ENCODE data around the gene INS.

Gene INS

GRCh38 chr11:2160736-2161259 lies at the start of gene INS:
Gene INS, minus strand, starts transcription at chr11:2161209. Its CDS starts 238 bp downstream, at chr11:2160971.
- no peak for DNase-seq (ENCODE audit: low spot score)

DNA sequence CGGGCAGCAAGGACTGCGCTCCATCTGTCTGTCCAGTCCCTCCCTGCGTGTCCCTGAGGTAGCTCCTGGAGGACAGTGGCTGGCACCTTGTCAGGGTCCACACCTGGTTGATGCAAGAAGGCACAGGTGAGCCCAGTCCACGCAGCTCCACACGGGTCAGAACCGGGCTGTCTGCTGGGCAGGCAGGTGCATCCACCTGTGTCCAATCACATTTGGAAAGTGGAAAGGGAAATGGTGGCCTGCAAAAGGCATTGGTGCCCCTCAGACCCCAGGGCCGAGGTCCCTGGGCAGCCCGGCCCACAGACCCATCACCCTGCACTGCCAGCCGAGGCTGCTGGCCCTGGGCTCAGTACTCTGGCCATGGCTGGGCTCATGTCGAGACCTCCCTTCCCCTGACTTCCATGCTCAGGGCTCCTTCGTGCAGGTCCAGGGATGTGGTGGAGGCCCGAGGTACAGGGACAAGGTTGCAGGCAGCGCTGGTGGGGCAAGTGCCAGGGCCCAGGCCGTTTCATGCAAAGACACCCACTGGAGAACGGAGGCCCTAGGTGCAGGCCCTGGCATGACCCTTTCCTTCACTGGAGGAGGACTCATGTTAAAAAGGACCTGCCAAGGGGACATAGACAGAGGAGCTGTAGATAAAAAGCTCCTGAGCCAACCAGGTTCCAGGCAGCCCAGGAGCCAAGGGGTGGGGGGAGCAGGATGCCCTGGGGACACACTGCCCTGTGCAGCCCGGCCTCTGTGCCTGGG lies 49.5 kb upstream of the INS start:
- no peak for DNase-seq (ENCODE audit: low spot score)

DNA sequence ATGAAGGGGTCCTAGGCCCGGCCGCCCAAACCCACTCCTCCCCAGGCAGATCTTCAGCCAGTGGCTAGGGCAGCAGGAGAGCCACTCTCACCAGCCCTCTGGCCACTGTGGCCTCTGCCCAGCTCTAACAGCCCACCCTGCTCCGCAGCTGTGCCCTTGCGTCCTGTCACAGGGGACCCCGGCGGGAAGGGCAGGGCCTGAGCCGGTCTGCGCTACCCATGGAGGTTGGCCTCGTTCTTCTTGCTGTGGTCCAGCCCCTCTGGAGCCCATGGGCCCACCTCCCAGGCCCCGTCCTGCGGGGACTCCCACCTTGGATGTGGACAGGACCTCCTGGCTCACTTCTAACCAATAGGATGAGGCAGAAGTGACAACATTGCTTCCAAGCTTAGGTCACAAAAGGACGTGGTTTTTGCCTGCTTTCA lies 48.9 kb upstream of the INS start:
- no peak for DNase-seq (ENCODE audit: low spot score)

GRCh38 chr11:2209370-2209801 lies 48.4 kb upstream of the INS start:
- no peak for DNase-seq (ENCODE audit: low spot score)

DNA sequence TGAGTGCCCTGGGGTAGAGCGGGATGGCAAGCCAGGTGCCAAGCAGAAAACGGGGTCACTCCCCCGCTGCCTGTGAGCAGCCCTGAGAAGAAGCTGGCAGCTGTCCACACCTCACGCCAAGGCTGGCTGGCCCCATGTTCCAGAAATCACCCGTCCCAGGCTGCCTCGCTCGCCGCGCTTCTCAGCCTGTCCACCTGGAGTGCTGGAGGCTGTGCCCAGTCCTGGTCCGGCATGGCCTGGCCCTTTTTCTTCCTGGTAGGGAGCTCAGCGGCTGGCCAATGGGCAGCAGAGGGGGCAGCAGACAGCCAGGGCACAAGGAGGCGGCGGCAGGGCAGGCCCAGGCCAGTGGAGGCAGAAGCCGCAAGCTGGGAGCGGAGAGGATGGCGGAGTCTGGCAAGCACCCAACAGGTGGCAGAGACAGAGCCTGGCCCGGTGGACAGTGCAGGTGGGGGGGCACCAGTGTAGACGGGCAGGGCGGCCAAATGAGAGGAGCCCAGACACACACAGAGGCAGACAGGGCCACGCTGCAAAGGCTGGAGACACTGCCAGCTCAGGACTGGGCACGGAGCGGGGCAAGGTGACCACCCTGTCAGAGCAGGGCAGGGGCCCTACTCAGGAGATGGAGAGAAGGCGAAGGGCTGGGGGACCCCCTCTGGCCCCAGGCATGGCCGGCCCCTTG lies 47.8 kb upstream of the INS start:
- peak; percentile 54 for DNase-seq (ENCODE audit: low spot score)

- DNase-seq (ENCODE audit: low spot score) = no peak
Measured at GRCh38 chr11:2207773-2208621, 47.0 kb upstream of the INS start.

DNA sequence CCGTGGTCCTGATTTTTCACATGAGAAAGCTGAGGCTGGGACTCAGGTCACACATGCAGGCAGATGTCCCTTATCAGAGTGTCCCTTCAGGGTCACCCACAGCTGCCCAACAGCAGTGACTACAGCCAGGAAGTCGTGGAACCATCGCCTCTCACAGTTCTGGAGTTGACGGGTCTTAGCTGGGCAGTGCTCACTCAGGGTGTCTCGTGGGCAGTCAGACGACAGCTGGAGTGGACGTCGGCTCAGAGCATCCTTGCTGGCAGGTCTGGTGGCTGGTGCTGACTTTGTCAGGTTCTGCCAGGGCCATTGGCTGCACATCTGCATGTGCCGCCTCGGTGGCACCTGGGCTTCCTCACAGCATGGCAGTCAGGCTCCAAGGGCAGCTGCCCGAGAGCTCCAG lies 46.2 kb upstream of the INS start:
- no peak for DNase-seq (ENCODE audit: low spot score)

- no peak for DNase-seq (ENCODE audit: low spot score)
Measured at GRCh38 chr11:2205981-2206690, 45.1 kb upstream of the INS start.

DNA sequence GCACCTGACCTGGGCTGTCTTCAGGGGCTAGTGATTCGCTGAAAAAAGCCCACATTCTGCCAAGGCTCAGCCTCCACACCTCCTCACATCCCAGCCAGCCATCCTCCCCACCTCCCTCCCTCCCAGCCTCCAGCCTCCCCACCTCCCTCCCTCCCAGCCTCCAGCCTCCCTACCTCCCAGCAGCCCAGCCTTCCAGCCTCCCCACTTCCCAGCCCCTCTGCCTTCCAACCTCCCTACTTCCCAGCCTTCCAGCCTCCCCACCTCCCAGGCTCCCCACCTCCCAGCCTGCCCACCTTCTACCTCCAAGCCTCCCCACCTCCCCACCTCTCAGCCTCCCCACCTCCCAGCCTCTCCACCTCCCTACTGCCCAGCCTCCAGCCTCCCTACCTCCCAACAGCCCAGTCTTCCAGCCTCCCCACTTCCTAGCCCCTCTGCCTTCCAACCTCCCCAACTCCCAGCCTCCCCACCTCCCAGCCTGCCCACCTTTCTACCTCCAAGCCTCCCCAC lies 44.3 kb upstream of the INS start:
- DNase-seq (ENCODE audit: low spot score) = no peak

DNA sequence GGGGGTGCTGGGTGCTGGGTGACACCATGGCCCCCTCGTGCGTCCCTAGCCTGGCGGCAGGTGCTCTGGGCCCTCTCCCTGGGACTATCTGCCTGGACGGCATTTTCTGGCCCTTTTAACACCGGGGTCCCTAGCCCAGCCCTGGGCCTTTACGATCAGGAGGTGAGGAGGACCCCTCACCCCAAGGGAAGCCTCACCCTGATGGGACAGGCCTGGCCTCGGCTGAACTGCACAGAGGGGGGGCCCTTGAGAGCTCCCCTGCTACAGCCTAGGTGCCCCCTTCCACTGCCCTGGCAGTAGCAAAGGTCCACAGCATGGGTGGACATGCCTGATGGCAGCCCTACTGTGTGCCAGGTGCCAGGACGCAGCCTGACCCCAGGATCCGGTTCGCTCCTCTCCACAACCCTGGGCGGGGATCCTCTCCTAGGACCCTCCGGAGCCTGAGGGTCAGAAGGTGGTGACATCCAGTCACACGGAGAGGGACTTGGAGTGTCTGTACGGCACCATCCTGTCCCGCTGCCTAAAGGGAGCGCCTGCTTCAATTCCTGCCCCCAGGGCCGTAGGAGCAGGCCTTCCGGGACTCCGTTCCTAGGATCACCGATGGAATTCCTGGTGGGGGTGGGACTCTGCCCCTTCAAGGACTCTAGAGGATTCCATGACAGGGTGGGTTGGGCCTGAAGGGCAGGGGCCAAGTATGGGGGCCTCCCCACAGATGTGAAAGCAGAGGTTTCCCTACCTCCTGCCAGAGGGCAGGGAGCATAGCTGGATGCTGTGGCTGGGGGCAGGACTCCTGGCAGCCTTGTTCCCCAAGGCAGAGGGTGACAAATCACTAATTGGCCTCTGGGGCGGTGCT lies 43.6 kb upstream of the INS start:
- DNase-seq (ENCODE audit: low spot score) = no peak

- no peak for DNase-seq (ENCODE audit: low spot score)
Measured at GRCh38 chr11:2203440-2204259, 42.6 kb upstream of the INS start.

DNA sequence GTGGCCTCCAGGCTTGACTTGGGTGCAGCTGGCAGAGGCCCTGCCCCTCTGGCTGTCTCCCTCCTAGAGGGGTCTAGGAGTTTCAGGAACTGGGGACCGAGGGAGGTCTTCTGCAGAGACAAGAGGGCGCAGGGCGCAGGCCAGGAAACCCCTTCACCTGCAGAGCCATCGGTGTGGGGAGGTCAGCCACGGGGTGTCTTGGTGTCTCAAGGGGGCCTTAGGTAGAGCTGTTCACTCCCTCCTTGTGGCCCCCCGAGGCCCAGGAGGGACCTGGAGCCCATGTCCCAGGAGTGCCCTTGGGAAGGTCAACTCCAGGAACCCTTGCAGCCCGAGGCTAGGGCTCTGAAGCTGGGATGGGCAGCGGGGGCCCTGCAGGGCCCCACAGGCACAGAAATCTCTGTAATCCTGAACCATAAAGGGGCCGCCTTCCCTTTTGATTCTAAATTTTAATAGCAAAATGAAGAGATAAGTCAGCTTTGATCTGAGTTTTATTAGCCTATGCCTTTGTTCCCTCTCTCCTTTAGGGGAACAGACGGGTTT lies 42.0 kb upstream of the INS start:
- DNase-seq (ENCODE audit: low spot score) = no peak

DNA sequence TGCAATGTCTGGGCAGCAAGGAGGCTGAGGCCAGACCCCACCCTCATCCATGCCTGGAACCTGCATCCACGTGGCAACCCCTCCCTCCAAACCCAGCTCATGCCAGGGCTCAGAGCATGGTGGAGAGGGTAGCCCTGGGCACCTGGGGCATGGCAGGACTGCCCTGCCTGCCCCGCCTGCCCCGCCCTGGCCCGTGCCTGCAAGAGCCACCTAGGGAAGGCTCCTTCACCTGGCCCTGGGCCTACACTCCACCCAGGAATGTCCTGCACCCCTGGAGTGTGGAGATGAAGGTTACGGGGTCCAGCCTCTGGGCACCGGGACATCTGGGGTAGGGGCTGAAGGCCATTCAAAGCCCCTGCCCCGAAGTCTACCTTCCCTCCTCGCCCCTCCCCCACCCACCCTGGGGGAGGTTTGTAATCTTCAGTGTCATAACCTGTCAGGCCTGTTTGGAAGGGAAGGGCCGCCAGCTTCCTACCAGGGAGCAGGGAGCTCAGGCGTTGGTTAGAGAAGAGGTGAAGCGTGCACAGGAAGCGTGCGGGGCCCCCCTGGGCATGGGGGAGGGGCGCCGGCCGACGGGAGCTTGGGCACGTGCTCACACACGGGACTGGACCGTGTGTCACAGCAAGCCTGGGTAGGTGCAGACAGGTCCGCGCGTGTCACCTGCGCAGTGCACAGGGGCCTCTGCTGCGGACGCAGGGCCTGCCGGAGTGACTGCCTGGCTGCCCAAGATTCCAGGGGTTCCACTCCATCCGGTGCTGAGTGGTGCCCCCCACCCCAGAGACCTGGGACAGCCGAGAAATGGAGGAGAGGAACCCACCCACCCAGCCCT lies 41.3 kb upstream of the INS start:
- DNase-seq (ENCODE audit: low spot score) = no peak

DNA sequence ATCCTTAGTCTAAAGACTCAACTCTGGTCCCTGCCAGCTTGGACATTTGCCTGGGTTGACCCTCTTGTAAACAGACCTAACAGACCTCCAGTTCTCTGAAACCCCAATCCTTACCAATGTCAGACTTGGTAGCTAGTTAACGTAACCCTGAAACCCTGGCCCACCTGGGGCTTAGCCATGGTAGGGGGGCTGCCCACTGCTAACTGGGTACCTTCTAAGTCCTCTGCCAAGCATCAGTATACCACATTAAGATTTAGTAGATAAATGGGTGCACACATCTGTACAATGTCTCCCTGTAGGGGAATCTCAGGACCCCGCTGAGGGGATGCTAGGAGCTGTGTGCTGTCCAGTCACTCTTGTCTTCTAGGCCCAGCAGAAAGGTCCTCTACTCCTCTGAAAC lies 40.5 kb upstream of the INS start:
- DNase-seq (ENCODE audit: low spot score) = no peak

GRCh38 chr11:2200957-2201519 lies 40.0 kb upstream of the INS start:
- no peak for DNase-seq (ENCODE audit: low spot score)

GRCh38 chr11:2200536-2200935 lies 39.5 kb upstream of the INS start:
- no peak for DNase-seq (ENCODE audit: low spot score)

- DNase-seq (ENCODE audit: low spot score) = no peak
Measured at GRCh38 chr11:2199466-2200341, 38.7 kb upstream of the INS start.
